CD4-positive, alpha-beta T cell treated with Interleukin-15 for 4 hours (primary cell): ENCODE results near the gene NPLOC4.
A peak's percentile ranks its signal among the peaks of the same experiment; 100 is the strongest.

ENCODE experiments used
- DNase-seq: peaks from one replicate; pipeline ENCODE4 v3.0.0-alpha.2; 2020; ENCODE audit warnings: low spot score

NPLOC4 gene

GRCh38 chr17:81517339-81518112 lies 119.4 kb downstream of the NPLOC4 start:
- no peak for DNase-seq

- DNase-seq, result no peak
Observed at GRCh38 chr17:81517009-81517338, 119.9 kb downstream of the NPLOC4 start.

GRCh38 chr17:81516439-81516838 lies 120.5 kb downstream of the NPLOC4 start:
- no peak for DNase-seq

GRCh38 chr17:81515530-81516041 lies 121.3 kb downstream of the NPLOC4 start:
- no peak for DNase-seq

GRCh38 chr17:81514739-81515529 lies 122.0 kb downstream of the NPLOC4 start:
- peak; percentile 73 for DNase-seq

- DNase-seq, result no peak
Observed at GRCh38 chr17:81514489-81514738, 122.5 kb downstream of the NPLOC4 start.

DNA sequence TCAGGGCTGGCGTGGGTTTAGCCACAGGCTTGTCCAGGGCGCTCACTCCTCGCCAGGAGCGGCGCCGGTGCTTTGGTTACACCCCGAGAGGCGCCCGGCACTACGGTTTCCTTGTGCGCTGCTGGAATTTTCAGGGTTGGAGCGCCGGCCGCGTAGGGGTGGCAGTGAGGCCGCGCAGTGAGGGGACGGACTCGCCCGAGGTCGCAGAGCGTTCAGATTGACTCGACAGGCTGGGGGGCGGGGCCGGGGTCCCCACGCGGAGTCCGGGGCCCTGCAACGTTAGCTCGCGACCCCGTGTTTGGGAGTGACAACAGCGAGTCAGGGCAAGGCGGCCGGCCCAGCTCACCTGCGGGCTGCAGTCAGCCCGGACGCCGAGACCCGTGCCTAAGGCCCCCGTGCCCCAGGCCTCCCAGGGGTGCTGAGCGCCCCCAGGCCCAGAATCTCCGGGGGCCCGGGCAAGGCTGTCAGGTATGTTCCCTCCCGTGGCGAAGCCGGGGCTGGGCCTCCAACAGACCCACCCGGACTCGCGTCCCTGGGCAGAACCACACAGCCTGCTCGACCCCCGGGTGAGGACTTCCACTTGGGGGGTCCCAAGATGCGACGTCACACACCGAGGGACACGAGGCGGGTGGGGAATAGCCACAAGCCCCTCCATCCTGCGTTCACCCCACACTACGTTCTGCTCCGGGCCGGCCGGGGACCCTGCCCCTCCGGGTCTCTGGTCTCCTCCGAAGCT lies 123.0 kb downstream of the NPLOC4 start:
- peak; percentile 19 for DNase-seq

GRCh38 chr17:81513372-81513752 lies 123.5 kb downstream of the NPLOC4 start:
- peak; percentile 58 for DNase-seq

- peak; percentile 94 for DNase-seq
Observed at GRCh38 chr17:81512562-81513371, 124.1 kb downstream of the NPLOC4 start, which contains the start of gene ACTG1. Gene ACTG1, minus strand, starts transcription at chr17:81512799. Its CDS starts 445 bp downstream, at chr17:81512354.

GRCh38 chr17:81511804-81512561 lies 124.9 kb downstream of the NPLOC4 start:
- peak; percentile 22 for DNase-seq

- no peak for DNase-seq
Observed at GRCh38 chr17:81511554-81511803, 125.4 kb downstream of the NPLOC4 start.

GRCh38 chr17:81510785-81511553 lies 125.9 kb downstream of the NPLOC4 start:
- peak; percentile 40 for DNase-seq

DNA sequence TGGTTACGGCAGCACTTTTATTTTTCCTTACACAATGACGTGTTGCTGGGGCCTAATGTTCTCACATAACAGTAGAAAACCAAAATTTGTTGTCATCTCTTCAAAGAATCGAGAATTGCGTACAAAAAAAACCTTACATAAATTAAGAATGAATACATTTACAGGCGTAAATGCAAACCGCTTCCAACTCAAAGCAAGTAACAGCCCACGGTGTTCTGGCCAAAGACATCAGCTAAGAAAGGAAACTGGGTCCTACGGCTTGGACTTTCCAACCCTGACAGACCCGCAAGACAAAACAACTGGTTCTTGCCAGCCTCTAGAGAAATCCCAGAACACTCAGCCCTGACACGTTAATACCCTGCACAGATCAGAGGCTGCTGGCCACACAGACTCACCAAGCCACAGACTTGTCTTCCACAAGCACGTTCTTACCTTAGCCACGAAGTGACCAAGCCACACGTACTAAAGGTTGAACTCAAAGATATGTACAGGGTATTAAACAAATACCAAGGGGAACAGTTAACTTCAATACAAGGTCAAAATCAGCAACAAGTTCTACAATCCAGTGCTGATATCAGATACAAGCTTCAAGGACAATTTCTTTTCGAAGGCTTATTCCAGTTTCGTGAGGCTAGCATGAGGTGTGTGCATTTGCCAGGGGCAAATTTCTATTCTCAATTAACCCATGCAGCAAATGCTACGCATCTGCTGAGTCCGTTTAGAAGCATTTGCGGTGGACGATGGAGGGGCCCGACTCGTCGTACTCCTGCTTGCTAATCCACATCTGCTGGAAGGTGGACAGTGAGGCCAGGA lies 126.7 kb downstream of the NPLOC4 start:
- no peak for DNase-seq

GRCh38 chr17:81509207-81509971 lies 127.5 kb downstream of the NPLOC4 start:
- peak; percentile 33 for DNase-seq

GRCh38 chr17:81508639-81509206 lies 128.2 kb downstream of the NPLOC4 start:
- no peak for DNase-seq
